Stomach smooth muscle (tissue), 2 donors: ENCODE measurements around the gene MFN1.

Experiments
- H3K27ac ChIP-seq: one replicate; pipeline ENCODE4 v1.7.0; 2013; ENCODE audit warnings: mild to moderate bottlenecking, low read length, inconsistent platforms
- H3K27me3 ChIP-seq, 2 donors: one replicate each; pipeline ENCODE4 v1.7.0; 2013; ENCODE audit warnings: low read length in 2 of 2; ENCODE audit not compliant: insufficient read depth in 2 of 2, control insufficient read depth in 1 of 2
- H3K36me3 ChIP-seq, 2 donors: one replicate each; pipeline ENCODE4 v1.7.0; 2013; ENCODE audit warnings: low read length in 2 of 2; ENCODE audit not compliant: control insufficient read depth in 2 of 2, insufficient read depth in 2 of 2
- H3K4me1 ChIP-seq: one replicate; pipeline ENCODE4 v1.7.0; 2013; ENCODE audit warnings: low read length; ENCODE audit not compliant: control insufficient read depth, insufficient read depth
- H3K4me3 ChIP-seq, 2 donors: one replicate each; pipeline ENCODE4 v1.7.0; 2013; ENCODE audit warnings: low read length in 2 of 2
- H3K9ac ChIP-seq, 2 donors: one replicate each; pipeline ENCODE4 v1.7.0; 2013; ENCODE audit warnings: low read length in 2 of 2, mild to moderate bottlenecking in 1 of 2
- H3K9me3 ChIP-seq, 2 donors: one replicate each; pipeline ENCODE4 v1.7.0; 2013; ENCODE audit warnings: low read length in 2 of 2; ENCODE audit not compliant: control insufficient read depth in 2 of 2
- donor health status: healthy.
- donor health status: Pancreatic carcinoma.

Gene MFN1

GRCh38 chr3:179430277-179430870 lies 82.9 kb downstream of the MFN1 start:
- no peaks in the 10 kb centered on the region for H3K27me3 ChIP-seq
- no peak overlapping the region for H3K4me3 ChIP-seq
- no peaks in the 10 kb centered on the region for H3K9me3 ChIP-seq
- no peak overlapping the region for H3K27ac ChIP-seq
- H3K36me3 ChIP-seq = peaks cover 0 to 4% of the 10 kb centered on the region in 2 donors
- H3K4me1 ChIP-seq = peaks cover 18% of the 10 kb centered on the region
- no peak overlapping the region for H3K9ac ChIP-seq

- no peak overlapping the region for H3K27ac ChIP-seq
- no peak overlapping the region for H3K4me3 ChIP-seq
- no peaks in the 10 kb centered on the region for H3K9me3 ChIP-seq
- peaks cover 18% of the 10 kb centered on the region for H3K4me1 ChIP-seq
- H3K9ac ChIP-seq = peak overlapping the region in 1 of 2 donors; percentile 23
- no peaks in the 10 kb centered on the region for H3K27me3 ChIP-seq
- peaks cover 0 to 4% of the 10 kb centered on the region in 2 donors for H3K36me3 ChIP-seq
Observed at GRCh38 chr3:179432021-179432420, 84.5 kb downstream of the MFN1 start.

DNA sequence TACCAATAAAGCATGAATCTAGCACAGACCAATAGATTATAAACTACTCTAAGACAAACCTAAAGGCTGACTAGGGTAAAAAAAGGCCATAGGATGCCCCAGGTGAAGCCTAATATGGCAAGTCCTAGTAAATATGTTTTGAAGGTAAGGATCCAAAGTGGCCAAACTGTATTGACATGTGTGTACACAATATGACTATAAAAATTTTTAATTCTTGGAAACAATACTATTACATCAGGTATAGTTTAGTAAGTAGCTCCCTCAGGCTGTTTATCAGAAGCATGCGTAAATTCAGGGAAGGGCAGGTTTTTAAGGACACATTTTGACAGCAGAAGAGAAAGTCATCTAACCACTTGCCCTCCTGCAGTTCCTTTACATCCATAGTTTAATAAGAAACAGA lies 84.9 kb downstream of the MFN1 start:
- Histone ChIP-seq H3K9ac (no peak overlapping the region), H3K27ac (no peak overlapping the region), H3K4me3 (no peak overlapping the region), H3K36me3 (peaks cover 0 to 4% of the 10 kb centered on the region in 2 donors), H3K4me1 (peaks cover 18% of the 10 kb centered on the region), H3K27me3 (no peaks in the 10 kb centered on the region), H3K9me3 (no peaks in the 10 kb centered on the region)

- Histone ChIP-seq H3K27me3 (no peaks in the 10 kb centered on the region), H3K9me3 (no peaks in the 10 kb centered on the region), H3K4me3 (no peak overlapping the region), H3K4me1 (peaks cover 13% of the 10 kb centered on the region), H3K36me3 (no peaks in the 10 kb centered on the region), H3K9ac (no peak overlapping the region), H3K27ac (no peak overlapping the region)
Observed at GRCh38 chr3:179436517-179436916, 89.0 kb downstream of the MFN1 start.

DNA sequence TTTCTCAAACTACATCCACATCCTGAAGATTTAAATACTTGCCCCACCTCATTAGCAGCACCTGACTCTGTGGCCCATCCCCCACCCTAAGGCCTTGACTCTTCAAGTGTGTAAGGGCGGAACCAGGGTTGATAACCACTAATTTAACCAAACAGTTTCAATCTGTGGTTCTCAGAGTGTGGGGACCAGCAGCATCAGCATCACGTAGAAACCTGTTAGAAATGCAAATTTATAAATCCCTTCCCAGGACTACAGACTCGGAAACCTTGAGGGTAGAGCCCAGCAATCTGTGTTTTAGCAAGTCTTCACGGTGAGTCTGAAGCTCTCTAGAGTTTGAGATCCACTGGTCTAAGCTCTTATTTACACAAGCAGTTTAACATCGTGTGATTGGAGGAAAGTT lies 91.3 kb downstream of the MFN1 start:
- Histone ChIP-seq H3K4me1 (no peaks in the 10 kb centered on the region), H3K4me3 (no peak overlapping the region), H3K36me3 (no peaks in the 10 kb centered on the region), H3K9ac (no peak overlapping the region), H3K27ac (no peak overlapping the region), H3K9me3 (no peaks in the 10 kb centered on the region), H3K27me3 (no peaks in the 10 kb centered on the region)
